ENCODE results near the gene MEG3. TPM values are rescaled to one million over a fixed set of nuclear protein-coding genes. Genes with fewer than 3 reads are reported as not detected.

Gene MEG3
- total RNA-seq, 4 donors from 2014 or later, result 8.2 to 18.2 (median 10.0) TPM

GRCh38 chr14:100786131-100786530, 39.8 kb upstream of the MEG3 start:
- intact Hi-C loops (cut with DNase I; ENCODE audit: low total_unique reads), result no loop called here
- TF ChIP-seq CTCF (IDR thresholded peaks at IDR 0.05) (no peak), POLR2A (IDR thresholded peaks at IDR 0.05) (no peak)
- DNase-seq (ENCODE audit: low spot score in 2 of 2), result no peak
- WGBS, 2 donors, result 67 to 70% methylated on average over 11 of the region's 11 CpGs
- H3K4me3 ChIP-seq (ENCODE audit: low read depth, poor library complexity, severe bottlenecking), result no peak overlapping the region

- no peak overlapping the region for H3K4me3 ChIP-seq (ENCODE audit: low read depth, poor library complexity, severe bottlenecking)
- TF ChIP-seq POLR2A (IDR thresholded peaks at IDR 0.05) (no peak), CTCF (IDR thresholded peaks at IDR 0.05) (no peak)
- intact Hi-C loops (cut with DNase I; ENCODE audit: low total_unique reads), result no loop called here
- 66 to 67% methylated on average over 11 of the region's 11 CpGs for WGBS, 2 donors
- DNase-seq (ENCODE audit: low spot score in 2 of 2), result no peak
Measured at GRCh38 chr14:100786576-100787219, 39.2 kb upstream of the MEG3 start.

DNA sequence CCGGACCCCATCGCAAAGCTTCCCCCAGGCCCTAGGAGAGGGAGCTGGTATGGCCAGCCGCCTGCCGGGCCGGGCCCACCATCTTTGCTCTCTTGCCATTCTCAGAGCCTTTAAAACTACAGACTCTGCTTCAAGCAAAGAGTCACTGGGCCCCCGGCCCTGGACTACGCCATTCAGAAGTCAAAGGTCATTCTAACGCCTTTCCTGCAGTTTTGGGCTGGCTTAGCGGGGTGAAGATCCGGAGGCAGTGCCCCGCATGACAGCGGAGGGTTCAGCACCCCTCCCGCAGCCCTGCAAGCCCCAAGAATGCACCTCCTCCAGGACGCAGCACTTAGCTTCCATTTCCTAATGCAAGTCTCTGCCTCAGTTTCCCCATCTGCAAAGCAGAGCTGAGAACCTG, 38.3 kb upstream of the MEG3 start:
- no peak overlapping the region for H3K4me3 ChIP-seq (ENCODE audit: low read depth, poor library complexity, severe bottlenecking)
- intact Hi-C loops (cut with DNase I; ENCODE audit: low total_unique reads), result no loop called here
- DNase-seq (ENCODE audit: low spot score in 2 of 2), result no peak
- 94 to 97% methylated on average over 14 of the region's 14 CpGs for WGBS, 2 donors
- TF ChIP-seq CTCF (IDR thresholded peaks at IDR 0.05), result no peak
- TF ChIP-seq POLR2A (IDR thresholded peaks at IDR 0.05), result no peak

- intact Hi-C loops (cut with DNase I; ENCODE audit: low total_unique reads), result no loop called here
- 61 to 81% methylated on average over 7 of the region's 7 CpGs for WGBS, 2 donors
- no peak overlapping the region for H3K4me3 ChIP-seq (ENCODE audit: low read depth, poor library complexity, severe bottlenecking)
- DNase-seq (ENCODE audit: low spot score in 2 of 2), result no peak
- no peak for TF ChIP-seq POLR2A (IDR thresholded peaks at IDR 0.05)
- no peak for TF ChIP-seq CTCF (IDR thresholded peaks at IDR 0.05)
Measured at GRCh38 chr14:100788517-100788916, 37.4 kb upstream of the MEG3 start.

DNA sequence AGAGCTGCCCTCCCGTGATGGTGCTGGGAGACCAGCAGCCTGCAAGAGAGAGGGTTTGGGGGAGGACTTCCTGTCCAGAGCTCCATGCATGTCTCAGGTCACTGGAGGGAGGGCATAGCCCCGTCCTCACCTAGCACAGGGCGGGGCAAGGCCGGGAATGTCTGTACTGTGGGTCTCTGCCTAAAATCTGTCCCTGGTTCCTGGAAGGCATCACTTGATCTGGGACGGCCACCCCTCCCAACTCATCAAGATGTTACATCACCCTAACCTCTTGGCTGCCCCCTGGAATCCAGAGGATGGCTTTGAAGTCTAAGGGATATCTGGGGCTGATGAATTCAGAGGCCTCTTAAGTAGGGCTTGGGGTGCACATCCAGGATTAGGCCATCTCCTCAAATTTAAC, 37.0 kb upstream of the MEG3 start:
- DNase-seq (ENCODE audit: low spot score in 2 of 2), result no peak
- TF ChIP-seq POLR2A (IDR thresholded peaks at IDR 0.05), result no peak
- TF ChIP-seq CTCF (IDR thresholded peaks at IDR 0.05), result no peak
- intact Hi-C loops (cut with DNase I; ENCODE audit: low total_unique reads), result no loop called here
- WGBS, 2 donors, result 70 to 84% methylated on average over 4 to 5 of the region's 5 CpGs
- no peak overlapping the region for H3K4me3 ChIP-seq (ENCODE audit: low read depth, poor library complexity, severe bottlenecking)

Data from lower leg skin (tissue), 4 donors.